ENCODE results near the gene EPHB6. TPM values are rescaled to one million over a fixed set of nuclear protein-coding genes. Genes with fewer than 3 reads are reported as not detected.
A peak's percentile ranks its signal among the peaks of the same experiment; 100 is the strongest.

Gene EPHB6
- total RNA-seq, 4 donors from 2014 or later, result 15.2 to 40.4 (median 26.1) TPM

GRCh38 chr7:142908921-142909890 is 54.3 kb downstream of the EPHB6 start:
- no peak overlapping the region for H3K27ac ChIP-seq
- no peak for DNase-seq
- peaks cover 0 to 17% (median 0%) of the 10 kb centered on the region in 4 donors for H3K27me3 ChIP-seq
- H3K36me3 ChIP-seq, result no peaks in the 10 kb centered on the region
- TF ChIP-seq CTCF (IDR thresholded peaks at IDR 0.05) (peak in 2 of 6 experiments; percentile 7 to 37), POLR2A (IDR thresholded peaks at IDR 0.05) (no peak)
- peaks cover 0 to 38% (median 0%) of the 10 kb centered on the region in 3 donors for H3K4me1 ChIP-seq
- H3K9me3 ChIP-seq, result no peaks in the 10 kb centered on the region
- H3K4me3 ChIP-seq, result no peak overlapping the region
- WGBS, 2 donors, result 65 to 70% methylated on average over 8 to 15 of the region's 21 CpGs
- intact Hi-C loops (cut with DNase I), result no loop called here

- TF ChIP-seq POLR2A (IDR thresholded peaks at IDR 0.05) (no peak), CTCF (IDR thresholded peaks at IDR 0.05) (no peak)
- peaks cover 0 to 17% (median 0%) of the 10 kb centered on the region in 4 donors for H3K27me3 ChIP-seq
Measured at GRCh38 chr7:142910031-142910433, 55.2 kb downstream of the EPHB6 start.

GRCh38 chr7:142910481-142910880 is 55.6 kb downstream of the EPHB6 start:
- Histone ChIP-seq H3K4me3 (no peak overlapping the region), H3K27ac (no peak overlapping the region), H3K27me3 (peaks cover 0 to 17% (median 0%) of the 10 kb centered on the region in 4 donors), H3K4me1 (peaks cover 0 to 39% (median 0%) of the 10 kb centered on the region in 3 donors), H3K9me3 (no peaks in the 10 kb centered on the region), H3K36me3 (no peaks in the 10 kb centered on the region)
- TF ChIP-seq POLR2A (IDR thresholded peaks at IDR 0.05) (no peak), CTCF (IDR thresholded peaks at IDR 0.05) (no peak)
- 63 to 76% methylated on average over 2 of the region's 2 CpGs for WGBS, 2 donors
- no peak for DNase-seq
- intact Hi-C loops (cut with DNase I), result no loop called here

More at GRCh38 chr7:142910031-142910433, 55.2 kb downstream of the EPHB6 start:
- peaks cover 0 to 39% (median 0%) of the 10 kb centered on the region in 3 donors for H3K4me1 ChIP-seq
- WGBS, 2 donors, result 27 to 37% methylated on average over 2 of the region's 2 CpGs
- no peaks in the 10 kb centered on the region for H3K36me3 ChIP-seq
- intact Hi-C loops (cut with DNase I), result no loop called here
- no peak overlapping the region for H3K4me3 ChIP-seq
- DNase-seq, result no peak
- no peak overlapping the region for H3K27ac ChIP-seq
- H3K9me3 ChIP-seq, result no peaks in the 10 kb centered on the region

- H3K36me3 ChIP-seq, result no peaks in the 10 kb centered on the region
- no peak overlapping the region for H3K27ac ChIP-seq
- peaks cover 0 to 22% (median 0%) of the 10 kb centered on the region in 4 donors for H3K27me3 ChIP-seq
- no peak overlapping the region for H3K4me3 ChIP-seq
- no peaks in the 10 kb centered on the region for H3K9me3 ChIP-seq
- DNase-seq, result no peak
- no peak for TF ChIP-seq POLR2A (IDR thresholded peaks at IDR 0.05)
- TF ChIP-seq CTCF (IDR thresholded peaks at IDR 0.05), result no peak
- 50 to 58% methylated on average over 3 of the region's 3 CpGs for WGBS, 2 donors
- intact Hi-C loops (cut with DNase I), result no loop called here
- H3K4me1 ChIP-seq, result peaks cover 0 to 39% (median 0%) of the 10 kb centered on the region in 3 donors
Measured at GRCh38 chr7:142913051-142913450, 58.2 kb downstream of the EPHB6 start.

- Histone ChIP-seq H3K27ac (peak overlapping the region in 1 of 4 donors; percentile 7), H3K27me3 (peaks cover 0 to 18% (median 0%) of the 10 kb centered on the region in 4 donors), H3K4me3 (no peak overlapping the region), H3K9me3 (no peaks in the 10 kb centered on the region), H3K4me1 (peaks cover 0 to 39% (median 0%) of the 10 kb centered on the region in 3 donors), H3K36me3 (no peaks in the 10 kb centered on the region)
- DNase-seq, result no peak
- 49 to 62% methylated on average over 2 of the region's 2 CpGs for WGBS, 2 donors
- intact Hi-C loops (cut with DNase I), result no loop called here
- no peak for TF ChIP-seq POLR2A (IDR thresholded peaks at IDR 0.05)
- TF ChIP-seq CTCF (IDR thresholded peaks at IDR 0.05), result no peak
Measured at GRCh38 chr7:142913566-142913965, 58.7 kb downstream of the EPHB6 start.
